Panc1 (cell line): ENCODE data around the gene CAMKMT. TPM values are rescaled to one million over a fixed set of nuclear protein-coding genes. Genes with fewer than 3 reads are reported as not detected.

Experiments used
- ATAC-seq: fragments of 200-7000 bp; cut with Tn5 transposase; 2 replicates; pipeline ENCODE4 v1.9.1; 2020; ENCODE audit warnings: mild to moderate bottlenecking, moderate library complexity
- BruUV-seq: library from RNA; stranded (reverse); fragments of 400-500 nt; replicated peaks from 2 replicates; lab custom pipeline; 2021; lab: Mats Ljungman, UMichigan
- CTCF ChIA-PET: fragments of 300-600 bp; sonication (Branson Sonifier 250); formaldehyde crosslinking; loops from one replicate; lab custom pipeline; 2022; ENCODE audit warnings: antibody characterized with exemption; lab: Charles Lee
- POLR2A ChIA-PET: fragments of 300-600 bp; sonication (Branson Sonifier 250); formaldehyde crosslinking; loops from one replicate; lab custom pipeline; 2022; ENCODE audit warnings: antibody characterized with exemption; lab: Charles Lee
- DNase-seq: peaks from one replicate; pipeline ENCODE4 v3.0.0-alpha.2; 2010; ENCODE audit warnings: low read depth, low spot score
- H3K27ac ChIP-seq: 2 replicates; pipeline ENCODE4 v1.5.1; 2011; ENCODE audit warnings: mild to moderate bottlenecking, low read length, inconsistent platforms
- H3K27me3 ChIP-seq: fragments of 200-500 bp; sonication (Bioruptor generic); 2 replicates; pipeline ENCODE4 v1.6.0; 2014; ENCODE audit warnings: low read length, inconsistent platforms; ENCODE audit not compliant: control insufficient read depth, insufficient read depth
- H3K36me3 ChIP-seq: fragments of 200-500 bp; sonication (Bioruptor generic); 2 replicates; pipeline ENCODE4 v1.5.1; 2014; ENCODE audit warnings: inconsistent platforms, mild to moderate bottlenecking, low read length, moderate library complexity; ENCODE audit not compliant: control insufficient read depth, insufficient read depth
- H3K4me1 ChIP-seq: 2 replicates; pipeline ENCODE4 v1.5.1; 2011; ENCODE audit warnings: inconsistent platforms, mild to moderate bottlenecking, low read length, moderate library complexity; ENCODE audit not compliant: control insufficient read depth, insufficient read depth
- H3K4me3 ChIP-seq, 2 experiments: 2 replicates each; pipeline ENCODE4 v1.5.1; 2011 to 2012; ENCODE audit warnings: low read depth in 2 of 2, low read length in 2 of 2, mild to moderate bottlenecking in 2 of 2, inconsistent platforms in 1 of 2, moderate library complexity in 1 of 2
- H3K9me3 ChIP-seq: fragments of 200-500 bp; sonication (Bioruptor generic); 2 replicates; pipeline ENCODE4 v1.5.1; 2014; ENCODE audit warnings: low read depth, mild to moderate bottlenecking, inconsistent platforms, low read length, moderate library complexity; ENCODE audit not compliant: control insufficient read depth, insufficient read depth
- POLR2AphosphoS5 ChIP-seq: IDR thresholded peaks from 2 replicates; pipeline ENCODE4 v1.6.1; 2012; ENCODE audit warnings: mild to moderate bottlenecking, low read depth, low read length, moderate library complexity
- SIN3A ChIP-seq: IDR thresholded peaks from 2 replicates; pipeline ENCODE4 v1.6.1; 2012; ENCODE audit warnings: low read depth, mild to moderate bottlenecking, low read length, moderate library complexity, borderline replicate concordance; ENCODE audit not compliant: insufficient read depth
- TCF7L2 ChIP-seq: IDR thresholded peaks from 2 replicates; pipeline ENCODE4 v1.6.1; 2011; ENCODE audit warnings: mild to moderate bottlenecking, low read depth, low read length, inconsistent platforms
- in situ Hi-C: cut with HindIII; loops from 2 replicates; pipeline ENCODE4 v1.10.0; 2016; ENCODE audit warnings: low sequenced_read_pairs, low pct_unique_long_range_greater_than_20kb
- intact Hi-C: fragments of 100-400 bp; cut with micrococcal nuclease; formaldehyde crosslinking; loops from one replicate; pipeline ENCODE4 v1.10.0; 2022; ENCODE audit not compliant: unreplicated experiment
- total RNA-seq: library from RNA; stranded (reverse); gene quantifications from one replicate; pipeline ENCODE4 v1.2.1, GENCODE V29; 2021; ENCODE audit not compliant: unreplicated experiment
- TF ChIP-seq, protein P1 (sequence below), 2 experiments: IDR thresholded peaks; 2 replicates each; pipeline ENCODE4 v1.6.1; 2011 to 2012; ENCODE audit warnings: low read depth in 2 of 2, control low read depth in 1 of 2, low read length in 1 of 2, mild to moderate bottlenecking in 1 of 2, moderate library complexity in 1 of 2; ENCODE audit not compliant: insufficient read depth in 1 of 2
- TF ChIP-seq, protein P2 (sequence below): fragments of 450-650 bp; IDR thresholded peaks from 2 replicates; pipeline ENCODE4 v1.5.1; 2017; ENCODE audit warnings: mild to moderate bottlenecking

Gene CAMKMT
- total RNA-seq, 1 experiment from 2014 or later, result 12.6 TPM

DNA sequence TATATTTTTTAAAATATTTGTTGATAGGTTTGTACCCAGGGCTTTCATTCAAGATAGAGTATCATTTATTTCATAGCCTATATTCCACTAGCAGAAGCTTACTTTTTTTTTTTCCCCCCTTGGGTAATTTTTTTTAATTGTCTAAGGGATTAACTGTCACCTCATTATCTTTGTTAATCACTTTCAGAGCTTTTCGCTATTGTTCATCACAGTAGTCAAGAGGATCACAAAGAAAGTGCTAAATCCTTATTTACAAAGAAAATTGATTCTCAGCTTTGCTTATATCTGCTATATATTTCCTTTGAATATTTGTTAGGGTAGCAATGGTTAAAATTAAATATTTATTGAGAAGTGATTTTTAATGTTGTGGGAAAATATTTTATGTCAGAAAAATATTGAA, 59.0 kb downstream of the CAMKMT start:
- intact Hi-C loops, result no loop called here
- no peaks in the 10 kb centered on the region for H3K36me3 ChIP-seq
- no peaks in the 10 kb centered on the region for H3K4me1 ChIP-seq
- ChIA-PET CTCF (interaction anchor here (0.6 kb wide), 1 partner anchor 500 kb away, joined by 3 read pairs; no protein-coding TSS in a partner anchor), POLR2A (no interaction called here)
- BruUV-seq, result no TSS peak
- H3K9me3 ChIP-seq, result no peaks in the 10 kb centered on the region
- ATAC-seq (no peak), DNase-seq (no peak)
- TF ChIP-seq SIN3A (no peak), TCF7L2 (no peak), POLR2AphosphoS5 (no peak)
- TF ChIP-seq, protein P1, sequence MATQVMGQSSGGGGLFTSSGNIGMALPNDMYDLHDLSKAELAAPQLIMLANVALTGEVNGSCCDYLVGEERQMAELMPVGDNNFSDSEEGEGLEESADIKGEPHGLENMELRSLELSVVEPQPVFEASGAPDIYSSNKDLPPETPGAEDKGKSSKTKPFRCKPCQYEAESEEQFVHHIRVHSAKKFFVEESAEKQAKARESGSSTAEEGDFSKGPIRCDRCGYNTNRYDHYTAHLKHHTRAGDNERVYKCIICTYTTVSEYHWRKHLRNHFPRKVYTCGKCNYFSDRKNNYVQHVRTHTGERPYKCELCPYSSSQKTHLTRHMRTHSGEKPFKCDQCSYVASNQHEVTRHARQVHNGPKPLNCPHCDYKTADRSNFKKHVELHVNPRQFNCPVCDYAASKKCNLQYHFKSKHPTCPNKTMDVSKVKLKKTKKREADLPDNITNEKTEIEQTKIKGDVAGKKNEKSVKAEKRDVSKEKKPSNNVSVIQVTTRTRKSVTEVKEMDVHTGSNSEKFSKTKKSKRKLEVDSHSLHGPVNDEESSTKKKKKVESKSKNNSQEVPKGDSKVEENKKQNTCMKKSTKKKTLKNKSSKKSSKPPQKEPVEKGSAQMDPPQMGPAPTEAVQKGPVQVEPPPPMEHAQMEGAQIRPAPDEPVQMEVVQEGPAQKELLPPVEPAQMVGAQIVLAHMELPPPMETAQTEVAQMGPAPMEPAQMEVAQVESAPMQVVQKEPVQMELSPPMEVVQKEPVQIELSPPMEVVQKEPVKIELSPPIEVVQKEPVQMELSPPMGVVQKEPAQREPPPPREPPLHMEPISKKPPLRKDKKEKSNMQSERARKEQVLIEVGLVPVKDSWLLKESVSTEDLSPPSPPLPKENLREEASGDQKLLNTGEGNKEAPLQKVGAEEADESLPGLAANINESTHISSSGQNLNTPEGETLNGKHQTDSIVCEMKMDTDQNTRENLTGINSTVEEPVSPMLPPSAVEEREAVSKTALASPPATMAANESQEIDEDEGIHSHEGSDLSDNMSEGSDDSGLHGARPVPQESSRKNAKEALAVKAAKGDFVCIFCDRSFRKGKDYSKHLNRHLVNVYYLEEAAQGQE (IDR thresholded peaks at IDR 0.05; ENCODE audit: insufficient read depth in 1 of 2, low read depth in 2 of 2, low read length in 1 of 2), result no peak
- TF ChIP-seq, protein P2, sequence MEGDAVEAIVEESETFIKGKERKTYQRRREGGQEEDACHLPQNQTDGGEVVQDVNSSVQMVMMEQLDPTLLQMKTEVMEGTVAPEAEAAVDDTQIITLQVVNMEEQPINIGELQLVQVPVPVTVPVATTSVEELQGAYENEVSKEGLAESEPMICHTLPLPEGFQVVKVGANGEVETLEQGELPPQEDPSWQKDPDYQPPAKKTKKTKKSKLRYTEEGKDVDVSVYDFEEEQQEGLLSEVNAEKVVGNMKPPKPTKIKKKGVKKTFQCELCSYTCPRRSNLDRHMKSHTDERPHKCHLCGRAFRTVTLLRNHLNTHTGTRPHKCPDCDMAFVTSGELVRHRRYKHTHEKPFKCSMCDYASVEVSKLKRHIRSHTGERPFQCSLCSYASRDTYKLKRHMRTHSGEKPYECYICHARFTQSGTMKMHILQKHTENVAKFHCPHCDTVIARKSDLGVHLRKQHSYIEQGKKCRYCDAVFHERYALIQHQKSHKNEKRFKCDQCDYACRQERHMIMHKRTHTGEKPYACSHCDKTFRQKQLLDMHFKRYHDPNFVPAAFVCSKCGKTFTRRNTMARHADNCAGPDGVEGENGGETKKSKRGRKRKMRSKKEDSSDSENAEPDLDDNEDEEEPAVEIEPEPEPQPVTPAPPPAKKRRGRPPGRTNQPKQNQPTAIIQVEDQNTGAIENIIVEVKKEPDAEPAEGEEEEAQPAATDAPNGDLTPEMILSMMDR, result no peak
- no peaks in the 10 kb centered on the region for H3K27me3 ChIP-seq
- no peak overlapping the region for H3K4me3 ChIP-seq
- no peak overlapping the region for H3K27ac ChIP-seq
- in situ Hi-C loops, result no loop called here

DNA sequence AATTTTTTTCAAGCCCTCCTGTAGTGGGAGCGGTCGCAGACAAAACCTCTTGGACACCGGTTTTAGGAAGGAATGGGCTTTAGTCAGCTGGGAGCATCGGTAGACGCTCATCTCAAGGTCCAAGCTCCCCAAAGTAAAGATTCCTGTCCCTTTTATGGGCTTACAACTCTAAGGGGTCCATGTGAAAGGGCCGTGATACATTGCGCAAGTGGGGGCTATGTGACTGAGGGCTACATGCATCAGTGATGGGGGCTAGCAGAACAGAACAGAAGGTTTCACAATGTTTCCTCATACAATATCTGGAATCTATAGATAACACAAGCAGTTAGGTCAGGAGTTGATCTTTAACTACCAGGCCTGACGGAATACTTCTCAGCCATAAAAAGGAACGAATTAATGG, 62.5 kb downstream of the CAMKMT start:
- no peaks in the 10 kb centered on the region for H3K27me3 ChIP-seq
- ChIA-PET POLR2A (no interaction called here), CTCF (no interaction called here)
- ATAC-seq (no peak), DNase-seq (no peak)
- H3K36me3 ChIP-seq, result no peaks in the 10 kb centered on the region
- in situ Hi-C loops (no loop called here), intact Hi-C loops (no loop called here)
- no peaks in the 10 kb centered on the region for H3K4me1 ChIP-seq
- no peak for TF ChIP-seq TCF7L2
- TF ChIP-seq, protein P1 (IDR thresholded peaks at IDR 0.05; ENCODE audit: insufficient read depth in 1 of 2, low read depth in 2 of 2, low read length in 1 of 2), result no peak
- no peak for TF ChIP-seq POLR2AphosphoS5
- TF ChIP-seq, protein P2, result no peak
- TF ChIP-seq SIN3A, result no peak
- no peaks in the 10 kb centered on the region for H3K9me3 ChIP-seq
- H3K27ac ChIP-seq, result no peak overlapping the region
- BruUV-seq, result no TSS peak
- H3K4me3 ChIP-seq, result no peak overlapping the region
